Heart left ventricle (tissue), 13 donors: Measurements from ENCODE around the gene PTPRM.

Experiments
- CTCF ChIP-seq, 12 donors: fragments of 200-600 bp; sonication (generic) in 4 of 12; IDR thresholded peaks; one replicate each; pipeline versions ENCODE4 v1.5.0 to v1.8.0; 2018 to 2022; ENCODE audit warnings: antibody characterized with exemption in 12 of 12, mild to moderate bottlenecking in 5 of 12
- POLR2A ChIP-seq, 2 donors: fragments of 450-650 bp; IDR thresholded peaks; one replicate each; pipeline ENCODE4 v1.6.1; 2017; ENCODE audit warnings: antibody characterized with exemption in 2 of 2, mild to moderate bottlenecking in 2 of 2, moderate library complexity in 2 of 2
- donor health status: ischemic (EF 13 %, LVEDD 7.1; RV severe dilation, severe dysfunction).
- donor health status: DM: no; HTN: yes; CAD: no.
- donor health status: DM: no; HTN: no; CAD: no.
- donor health status: ischemic (EF 25% LVEDD 6.9; RV normal size, moderate dysfunction).
- donor health status: ischemic (EF 25% LVEDD 5.7; RV mildly dilated, moderate dysfunction).
- donor health status: ischemic (EF 35%, LVEDD 5.7; RV mildly dilated, moderate dysfunction).
- donor health status: nonischemic (EF 11% LVEDD 7.7; RV severe dilation, severe dysfunction).
- donor health status: DM: yes; HTN: yes; CAD: no.
- donor health status: PGD.
- donor health status: ischemic (EF 29% LVEDD 5.4; RV normal size, mild dysfunction).
- donor health status: nonischemic (EF 23%, LVEDD 6.1; RV moderate dilation, normal function).

GRCh38 chr18:7590826-7591560 lies 23.9 kb downstream of the PTPRM start:
- TF ChIP-seq POLR2A (IDR thresholded peaks at IDR 0.05) (no peak), CTCF (IDR thresholded peaks at IDR 0.05) (no peak)
